HepG2 (cell line): ENCODE measurements around the gene TJAP1. TPM values are rescaled to one million over a fixed set of nuclear protein-coding genes. Genes with fewer than 3 reads are reported as not detected.

Source experiments
- AKAP8 ChIP-seq: sonication (generic); formaldehyde crosslinking; IDR thresholded peaks from 2 replicates; pipeline ENCODE4 v1.5.1; 2020; ENCODE audit warnings: mild to moderate bottlenecking, missing genetic modification reagents
- ELF1 ChIP-seq: sonication (generic); formaldehyde crosslinking; IDR thresholded peaks from 2 replicates; pipeline ENCODE4 v1.4.0; 2020; ENCODE audit warnings: missing genetic modification reagents
- HNRNPLL ChIP-seq: fragments of 200-400 bp; formaldehyde crosslinking; IDR thresholded peaks from 2 replicates; pipeline ENCODE4 v1.6.1; 2017; ENCODE audit warnings: mild to moderate bottlenecking, low read depth, low read length; ENCODE audit not compliant: poor library complexity, severe bottlenecking
- MATR3 ChIP-seq: sonication (generic); formaldehyde crosslinking; IDR thresholded peaks from 2 replicates; pipeline ENCODE4 v1.4.0; 2020; ENCODE audit warnings: missing genetic modification reagents
- RAD21 ChIP-seq: fragments of 450-650 bp; formaldehyde crosslinking; IDR thresholded peaks from 2 replicates; pipeline ENCODE4 v1.5.0; 2020; ENCODE audit warnings: mild to moderate bottlenecking
- TCF7L2 ChIP-seq: IDR thresholded peaks from 2 replicates; pipeline ENCODE4 v1.6.1; 2011; ENCODE audit warnings: mild to moderate bottlenecking, low read depth, low read length, moderate library complexity
- ZBTB42 ChIP-seq: sonication (generic); formaldehyde crosslinking; IDR thresholded peaks from 2 replicates; pipeline ENCODE4 v1.5.0; 2020; ENCODE audit warnings: mild to moderate bottlenecking, missing genetic modification reagents
- ZC3H4 ChIP-seq: sonication (generic); formaldehyde crosslinking; IDR thresholded peaks from 2 replicates; pipeline ENCODE4 v1.4.0; 2020; ENCODE audit warnings: missing genetic modification reagents, borderline replicate concordance
- ZFP1 ChIP-seq: IDR thresholded peaks from 2 replicates; pipeline ENCODE4 v1.6.1; 2016
- ZNF12 ChIP-seq: sonication (generic); formaldehyde crosslinking; IDR thresholded peaks from 2 replicates; pipeline ENCODE4 v1.5.0; 2020; ENCODE audit warnings: missing genetic modification reagents
- ZNF256 ChIP-seq: sonication (generic); formaldehyde crosslinking; conservative IDR thresholded peaks from 2 replicates; pipeline ENCODE4 v1.4.0; 2020; ENCODE audit warnings: missing genetic modification reagents
- ZNF883 ChIP-seq: sonication (generic); formaldehyde crosslinking; IDR thresholded peaks from 2 replicates; pipeline ENCODE4 v1.5.1; 2020; ENCODE audit warnings: mild to moderate bottlenecking, missing genetic modification reagents; ENCODE audit errors: not compliant biosample characterization
- ZSCAN30 ChIP-seq: sonication (generic); formaldehyde crosslinking; IDR thresholded peaks from 2 replicates; pipeline ENCODE4 v1.5.0; 2020; ENCODE audit warnings: mild to moderate bottlenecking, missing genetic modification reagents
- ZSCAN9 ChIP-seq: IDR thresholded peaks from 2 replicates; pipeline ENCODE4 v1.6.1; 2016; ENCODE audit warnings: borderline replicate concordance
- polyA plus RNA-seq, 8 experiments: library from polyadenylated mRNA; depleted of rRNA in 3 of 8; stranded (reverse) in 7 of 8; unstranded in 1 of 8; fragments of >200 nt; fragmentation: Illumina TruSeq in 4 of 8; extraction: Trizol in 4 of 8; gene quantifications; 2 replicates each; pipeline versions ENCODE4 v1.2.1 to v1.2.3, GENCODE V29; 2011 to 2016; ENCODE audit warnings: low read depth in 4 of 8, missing spikeins in 1 of 8, mixed read lengths in 1 of 8; ENCODE audit not compliant: insufficient read depth in 1 of 8
- total RNA-seq, 5 experiments: library from RNA; depleted of rRNA; stranded (reverse); fragments of >200 nt; fragmentation: Illumina TruSeq; extraction: Trizol; gene quantifications; 2 replicates each; pipeline ENCODE4 v1.2.3, GENCODE V29; 2016; ENCODE audit warnings: low read depth in 1 of 5
- TF ChIP-seq, protein P1 (sequence below): sonication (generic); formaldehyde crosslinking; IDR thresholded peaks from 2 replicates; pipeline ENCODE4 v1.4.0; 2020; ENCODE audit warnings: missing genetic modification reagents
- TF ChIP-seq, protein P2 (sequence below): sonication (generic); formaldehyde crosslinking; IDR thresholded peaks from 2 replicates; pipeline ENCODE4 v1.4.0; 2020; ENCODE audit warnings: missing genetic modification reagents, mild to moderate bottlenecking, borderline replicate concordance
- TF ChIP-seq, protein P3 (sequence below): sonication (generic); formaldehyde crosslinking; IDR thresholded peaks from 2 replicates; pipeline ENCODE4 v1.5.1; 2020; ENCODE audit warnings: missing genetic modification reagents, mild to moderate bottlenecking, borderline replicate concordance
- TF ChIP-seq, protein P4 (sequence below): sonication (generic); formaldehyde crosslinking; IDR thresholded peaks from 2 replicates; pipeline ENCODE4 v1.8.0; 2022; ENCODE audit warnings: missing genetic modification reagents, mild to moderate bottlenecking, inconsistent platforms, borderline replicate concordance
- TF ChIP-seq, protein P5 (sequence below): IDR thresholded peaks from 2 replicates; pipeline ENCODE4 v1.6.1; 2016; ENCODE audit warnings: mild to moderate bottlenecking
- TF ChIP-seq, protein P6 (sequence below): sonication (generic); formaldehyde crosslinking; IDR thresholded peaks from 2 replicates; pipeline ENCODE4 v1.4.0; 2020; ENCODE audit warnings: mild to moderate bottlenecking, low read depth, missing genetic modification reagents

Gene TJAP1
- total and polyA plus RNA-seq, 2 of the 13 experiments (the other 11 are each of a cell fraction or from before 2014, with no cell fraction given), result 15.7 to 41.6 TPM

DNA sequence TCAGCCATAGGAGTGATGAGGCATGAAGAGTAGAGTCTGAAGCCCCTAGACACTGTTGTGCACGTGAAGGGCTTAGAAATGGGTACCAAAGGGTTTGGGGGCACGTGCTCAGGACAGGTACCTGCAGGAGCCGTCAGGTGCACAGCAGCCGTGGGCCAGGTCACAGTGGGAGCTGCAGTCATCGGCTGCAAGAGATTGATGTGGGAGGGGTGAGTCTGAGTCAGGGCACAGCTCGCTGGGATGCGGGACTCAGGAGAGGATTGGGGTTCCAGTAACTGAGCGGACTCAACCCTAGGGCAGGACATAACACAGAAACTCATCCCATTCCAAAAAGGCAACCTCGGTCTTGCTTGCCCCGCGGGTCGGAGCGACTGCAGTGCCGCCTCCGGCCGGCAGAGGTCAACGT lies 23.1 kb upstream of the TJAP1 start (continued):
- TF ChIP-seq, protein P1, sequence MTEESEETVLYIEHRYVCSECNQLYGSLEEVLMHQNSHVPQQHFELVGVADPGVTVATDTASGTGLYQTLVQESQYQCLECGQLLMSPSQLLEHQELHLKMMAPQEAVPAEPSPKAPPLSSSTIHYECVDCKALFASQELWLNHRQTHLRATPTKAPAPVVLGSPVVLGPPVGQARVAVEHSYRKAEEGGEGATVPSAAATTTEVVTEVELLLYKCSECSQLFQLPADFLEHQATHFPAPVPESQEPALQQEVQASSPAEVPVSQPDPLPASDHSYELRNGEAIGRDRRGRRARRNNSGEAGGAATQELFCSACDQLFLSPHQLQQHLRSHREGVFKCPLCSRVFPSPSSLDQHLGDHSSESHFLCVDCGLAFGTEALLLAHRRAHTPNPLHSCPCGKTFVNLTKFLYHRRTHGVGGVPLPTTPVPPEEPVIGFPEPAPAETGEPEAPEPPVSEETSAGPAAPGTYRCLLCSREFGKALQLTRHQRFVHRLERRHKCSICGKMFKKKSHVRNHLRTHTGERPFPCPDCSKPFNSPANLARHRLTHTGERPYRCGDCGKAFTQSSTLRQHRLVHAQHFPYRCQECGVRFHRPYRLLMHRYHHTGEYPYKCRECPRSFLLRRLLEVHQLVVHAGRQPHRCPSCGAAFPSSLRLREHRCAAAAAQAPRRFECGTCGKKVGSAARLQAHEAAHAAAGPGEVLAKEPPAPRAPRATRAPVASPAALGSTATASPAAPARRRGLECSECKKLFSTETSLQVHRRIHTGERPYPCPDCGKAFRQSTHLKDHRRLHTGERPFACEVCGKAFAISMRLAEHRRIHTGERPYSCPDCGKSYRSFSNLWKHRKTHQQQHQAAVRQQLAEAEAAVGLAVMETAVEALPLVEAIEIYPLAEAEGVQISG (CRISPR knock-in tag), result no peak
- TF ChIP-seq, protein P2, sequence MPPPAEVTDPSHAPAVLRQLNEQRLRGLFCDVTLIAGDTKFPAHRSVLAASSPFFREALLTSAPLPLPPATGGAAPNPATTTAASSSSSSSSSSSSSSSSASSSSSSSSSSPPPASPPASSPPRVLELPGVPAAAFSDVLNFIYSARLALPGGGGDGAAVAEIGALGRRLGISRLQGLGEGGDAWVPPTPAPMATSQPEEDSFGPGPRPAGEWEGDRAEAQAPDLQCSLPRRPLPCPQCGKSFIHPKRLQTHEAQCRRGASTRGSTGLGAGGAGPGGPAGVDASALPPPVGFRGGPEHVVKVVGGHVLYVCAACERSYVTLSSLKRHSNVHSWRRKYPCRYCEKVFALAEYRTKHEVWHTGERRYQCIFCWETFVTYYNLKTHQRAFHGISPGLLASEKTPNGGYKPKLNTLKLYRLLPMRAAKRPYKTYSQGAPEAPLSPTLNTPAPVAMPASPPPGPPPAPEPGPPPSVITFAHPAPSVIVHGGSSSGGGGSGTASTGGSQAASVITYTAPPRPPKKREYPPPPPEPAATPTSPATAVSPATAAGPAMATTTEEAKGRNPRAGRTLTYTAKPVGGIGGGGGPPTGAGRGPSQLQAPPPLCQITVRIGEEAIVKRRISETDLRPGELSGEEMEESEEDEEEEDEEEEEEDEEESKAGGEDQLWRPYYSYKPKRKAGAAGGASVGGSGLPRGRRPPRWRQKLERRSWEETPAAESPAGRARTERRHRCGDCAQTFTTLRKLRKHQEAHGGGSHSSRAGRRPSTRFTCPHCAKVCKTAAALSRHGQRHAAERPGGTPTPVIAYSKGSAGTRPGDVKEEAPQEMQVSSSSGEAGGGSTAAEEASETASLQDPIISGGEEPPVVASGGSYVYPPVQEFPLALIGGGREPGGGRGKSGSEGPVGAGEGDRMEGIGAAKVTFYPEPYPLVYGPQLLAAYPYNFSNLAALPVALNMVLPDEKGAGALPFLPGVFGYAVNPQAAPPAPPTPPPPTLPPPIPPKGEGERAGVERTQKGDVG (CRISPR knock-in tag), result no peak
- TF ChIP-seq, protein P3, sequence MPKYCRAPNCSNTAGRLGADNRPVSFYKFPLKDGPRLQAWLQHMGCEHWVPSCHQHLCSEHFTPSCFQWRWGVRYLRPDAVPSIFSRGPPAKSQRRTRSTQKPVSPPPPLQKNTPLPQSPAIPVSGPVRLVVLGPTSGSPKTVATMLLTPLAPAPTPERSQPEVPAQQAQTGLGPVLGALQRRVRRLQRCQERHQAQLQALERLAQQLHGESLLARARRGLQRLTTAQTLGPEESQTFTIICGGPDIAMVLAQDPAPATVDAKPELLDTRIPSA (CRISPR knock-in tag), result 0 out of 2 replicates have a peak, but pooled peaks have one; percentile 6
- TF ChIP-seq TCF7L2 (no peak), ZNF256 (CRISPR knock-in tag) (no peak), ZSCAN9 (CRISPR knock-in tag) (no peak), ZFP1 (CRISPR knock-in tag) (no peak), ZNF12 (CRISPR knock-in tag) (no peak), ELF1 (no peak), MATR3 (CRISPR knock-in tag) (no peak), ZNF883 (CRISPR knock-in tag) (no peak), HNRNPLL (no peak), AKAP8 (CRISPR knock-in tag) (no peak), RAD21 (CRISPR knock-in tag) (peak; percentile 98; the same call in 1 of the 2 replicates), ZC3H4 (no peak), ZBTB42 (CRISPR knock-in tag) (no peak), ZSCAN30 (no peak)
- TF ChIP-seq, protein P4, sequence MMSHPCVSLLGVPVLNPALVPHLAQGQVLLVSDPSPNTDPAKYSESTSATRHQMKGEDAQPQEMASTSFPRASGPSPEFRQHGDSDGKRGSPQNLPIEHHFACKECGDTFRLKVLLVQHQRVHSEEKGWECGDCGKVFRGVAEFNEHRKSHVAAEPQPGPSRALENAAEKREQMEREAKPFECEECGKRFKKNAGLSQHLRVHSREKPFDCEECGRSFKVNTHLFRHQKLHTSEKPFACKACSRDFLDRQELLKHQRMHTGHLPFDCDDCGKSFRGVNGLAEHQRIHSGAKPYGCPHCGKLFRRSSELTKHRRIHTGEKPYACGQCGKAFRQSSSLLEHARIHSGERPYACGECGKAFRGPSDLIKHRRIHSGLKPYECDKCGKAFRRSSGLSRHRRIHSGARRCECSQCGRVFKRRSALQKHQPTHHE (CRISPR knock-in tag), result no peak
- TF ChIP-seq, protein P5, sequence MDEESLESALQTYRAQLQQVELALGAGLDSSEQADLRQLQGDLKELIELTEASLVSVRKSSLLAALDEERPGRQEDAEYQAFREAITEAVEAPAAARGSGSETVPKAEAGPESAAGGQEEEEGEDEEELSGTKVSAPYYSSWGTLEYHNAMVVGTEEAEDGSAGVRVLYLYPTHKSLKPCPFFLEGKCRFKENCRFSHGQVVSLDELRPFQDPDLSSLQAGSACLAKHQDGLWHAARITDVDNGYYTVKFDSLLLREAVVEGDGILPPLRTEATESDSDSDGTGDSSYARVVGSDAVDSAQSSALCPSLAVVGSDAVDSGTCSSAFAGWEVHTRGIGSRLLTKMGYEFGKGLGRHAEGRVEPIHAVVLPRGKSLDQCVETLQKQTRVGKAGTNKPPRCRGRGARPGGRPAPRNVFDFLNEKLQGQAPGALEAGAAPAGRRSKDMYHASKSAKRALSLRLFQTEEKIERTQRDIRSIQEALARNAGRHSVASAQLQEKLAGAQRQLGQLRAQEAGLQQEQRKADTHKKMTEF (CRISPR knock-in tag), result no peak
- TF ChIP-seq, protein P6, sequence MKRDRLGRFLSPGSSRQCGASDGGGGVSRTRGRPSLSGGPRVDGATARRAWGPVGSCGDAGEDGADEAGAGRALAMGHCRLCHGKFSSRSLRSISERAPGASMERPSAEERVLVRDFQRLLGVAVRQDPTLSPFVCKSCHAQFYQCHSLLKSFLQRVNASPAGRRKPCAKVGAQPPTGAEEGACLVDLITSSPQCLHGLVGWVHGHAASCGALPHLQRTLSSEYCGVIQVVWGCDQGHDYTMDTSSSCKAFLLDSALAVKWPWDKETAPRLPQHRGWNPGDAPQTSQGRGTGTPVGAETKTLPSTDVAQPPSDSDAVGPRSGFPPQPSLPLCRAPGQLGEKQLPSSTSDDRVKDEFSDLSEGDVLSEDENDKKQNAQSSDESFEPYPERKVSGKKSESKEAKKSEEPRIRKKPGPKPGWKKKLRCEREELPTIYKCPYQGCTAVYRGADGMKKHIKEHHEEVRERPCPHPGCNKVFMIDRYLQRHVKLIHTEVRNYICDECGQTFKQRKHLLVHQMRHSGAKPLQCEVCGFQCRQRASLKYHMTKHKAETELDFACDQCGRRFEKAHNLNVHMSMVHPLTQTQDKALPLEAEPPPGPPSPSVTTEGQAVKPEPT, result no peak
